Ectodermal cell (in vitro differentiated cells): ENCODE data around the gene HSPB2.
A peak's percentile ranks its signal among the peaks of the same experiment; 100 is the strongest.
"Not testable (repeated sequence)": the region's sequence is repeated elsewhere in the genome, so short reads cannot be mapped to it uniquely, and the experiment has no call there.

Source experiments
- H3K27ac ChIP-seq: 2 replicates; pipeline ENCODE4 v1.7.0; 2013; ENCODE audit warnings: mild to moderate bottlenecking, low read depth, low read length; ENCODE audit not compliant: insufficient read depth, poor library complexity, severe bottlenecking
- H3K27me3 ChIP-seq: 2 replicates; pipeline ENCODE4 v1.7.0; 2013; ENCODE audit warnings: mild to moderate bottlenecking, low read length; ENCODE audit not compliant: insufficient read depth, control insufficient read depth, poor library complexity, severe bottlenecking
- H3K36me3 ChIP-seq: one replicate; pipeline ENCODE4 v1.7.0; 2013; ENCODE audit warnings: low read length; ENCODE audit not compliant: control insufficient read depth, insufficient read depth
- H3K4me1 ChIP-seq: one replicate; pipeline ENCODE4 v1.7.0; 2013; ENCODE audit warnings: low read length; ENCODE audit not compliant: control insufficient read depth, insufficient read depth
- H3K4me3 ChIP-seq: 2 replicates; pipeline ENCODE4 v1.7.0; 2013; ENCODE audit warnings: low read depth, low read length, control low read depth; ENCODE audit not compliant: insufficient read depth
- H3K9me3 ChIP-seq: 2 replicates; pipeline ENCODE4 v1.7.0; 2013; ENCODE audit warnings: mild to moderate bottlenecking, low read length, moderate library complexity; ENCODE audit not compliant: control insufficient read depth
- WGBS, 2 experiments: methylation state at CpG; one replicate each; pipeline ENCODE4 v1.1.7; 2013; ENCODE audit warnings: missing lambda C conversion rate in 2 of 2; 5-methylcytosine and 5-hydroxymethylcytosine counted together

HSPB2 gene

DNA sequence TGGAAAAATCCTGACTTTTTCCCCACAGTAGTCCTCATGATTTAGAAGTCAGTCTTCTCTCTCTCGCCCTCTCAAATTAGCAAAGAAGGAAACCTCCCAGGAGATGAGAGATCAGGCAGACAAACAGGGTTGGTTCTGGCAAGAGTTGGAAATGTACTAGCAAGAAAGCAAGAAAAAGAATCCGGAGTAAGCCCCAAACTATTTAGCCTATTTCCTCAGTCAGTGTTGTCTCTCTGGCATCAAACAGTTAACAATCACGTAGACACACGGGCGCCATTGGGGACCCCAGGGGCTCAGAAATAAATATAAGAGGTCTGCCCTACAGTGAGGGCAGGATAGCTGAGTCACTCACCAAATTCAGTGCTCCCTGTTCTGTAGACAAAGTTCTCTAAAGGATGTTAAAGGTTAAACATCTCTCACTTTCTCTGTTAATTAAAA lies 10.8 kb downstream of the HSPB2 start:
- no peaks in the 10 kb centered on the region for H3K36me3 ChIP-seq
- H3K4me3 ChIP-seq, result no peak overlapping the region
- no peaks in the 10 kb centered on the region for H3K9me3 ChIP-seq
- peaks cover 11% of the 10 kb centered on the region for H3K4me1 ChIP-seq
- H3K27ac ChIP-seq, result no peak overlapping the region
- WGBS, 2 experiments, result 67 to 71% methylated on average over 5 of the region's 5 CpGs
- no peaks in the 10 kb centered on the region for H3K27me3 ChIP-seq

DNA sequence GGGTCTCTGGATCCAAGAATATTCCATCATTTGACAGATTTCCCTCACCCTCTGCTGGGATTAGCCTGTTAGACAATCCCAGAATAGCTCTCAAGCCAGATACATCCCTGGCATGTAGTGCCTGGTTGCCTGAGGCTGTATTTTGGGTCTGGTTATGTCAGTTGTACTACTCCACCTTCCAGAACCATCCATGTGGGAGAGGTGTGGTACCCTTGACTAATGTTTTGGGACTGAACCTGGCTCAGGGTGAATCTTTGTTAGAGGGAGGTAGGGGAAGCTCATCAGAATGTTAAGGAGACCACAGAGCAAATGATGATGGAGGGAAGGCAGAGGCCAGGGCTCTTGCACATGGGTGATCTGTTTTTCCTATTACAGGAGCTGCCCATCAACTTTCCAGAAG lies 11.4 kb downstream of the HSPB2 start:
- Histone ChIP-seq H3K27ac (no peak overlapping the region), H3K4me1 (peaks cover 11% of the 10 kb centered on the region), H3K9me3 (no peaks in the 10 kb centered on the region), H3K36me3 (no peaks in the 10 kb centered on the region), H3K4me3 (no peak overlapping the region), H3K27me3 (no peaks in the 10 kb centered on the region)

DNA sequence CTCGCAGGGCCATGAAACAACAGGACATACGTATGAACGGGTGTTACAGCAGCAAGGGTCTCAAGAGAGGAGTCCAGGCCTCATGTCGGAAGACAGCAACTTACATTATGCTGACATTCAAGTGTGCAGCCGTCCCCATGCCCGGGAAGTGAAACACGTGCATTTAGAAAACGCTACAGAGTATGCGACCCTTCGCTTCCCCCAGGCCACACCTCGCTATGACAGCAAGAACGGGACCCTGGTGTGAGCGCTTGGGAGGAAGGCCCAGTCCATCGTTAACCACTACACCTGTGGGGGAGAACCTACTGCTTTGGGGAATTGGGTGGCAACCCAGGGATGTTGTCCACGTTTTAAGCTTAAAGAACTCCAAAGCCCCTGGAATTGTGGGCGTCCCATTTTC lies 13.4 kb downstream of the HSPB2 start:
- Histone ChIP-seq H3K27ac (no peak overlapping the region), H3K4me3 (peak overlapping the region; percentile 55), H3K4me1 (peaks cover 11% of the 10 kb centered on the region), H3K9me3 (no peaks in the 10 kb centered on the region), H3K27me3 (no peaks in the 10 kb centered on the region), H3K36me3 (no peaks in the 10 kb centered on the region)
- 94 to 96% methylated on average over 16 of the region's 16 CpGs for WGBS, 2 experiments

DNA sequence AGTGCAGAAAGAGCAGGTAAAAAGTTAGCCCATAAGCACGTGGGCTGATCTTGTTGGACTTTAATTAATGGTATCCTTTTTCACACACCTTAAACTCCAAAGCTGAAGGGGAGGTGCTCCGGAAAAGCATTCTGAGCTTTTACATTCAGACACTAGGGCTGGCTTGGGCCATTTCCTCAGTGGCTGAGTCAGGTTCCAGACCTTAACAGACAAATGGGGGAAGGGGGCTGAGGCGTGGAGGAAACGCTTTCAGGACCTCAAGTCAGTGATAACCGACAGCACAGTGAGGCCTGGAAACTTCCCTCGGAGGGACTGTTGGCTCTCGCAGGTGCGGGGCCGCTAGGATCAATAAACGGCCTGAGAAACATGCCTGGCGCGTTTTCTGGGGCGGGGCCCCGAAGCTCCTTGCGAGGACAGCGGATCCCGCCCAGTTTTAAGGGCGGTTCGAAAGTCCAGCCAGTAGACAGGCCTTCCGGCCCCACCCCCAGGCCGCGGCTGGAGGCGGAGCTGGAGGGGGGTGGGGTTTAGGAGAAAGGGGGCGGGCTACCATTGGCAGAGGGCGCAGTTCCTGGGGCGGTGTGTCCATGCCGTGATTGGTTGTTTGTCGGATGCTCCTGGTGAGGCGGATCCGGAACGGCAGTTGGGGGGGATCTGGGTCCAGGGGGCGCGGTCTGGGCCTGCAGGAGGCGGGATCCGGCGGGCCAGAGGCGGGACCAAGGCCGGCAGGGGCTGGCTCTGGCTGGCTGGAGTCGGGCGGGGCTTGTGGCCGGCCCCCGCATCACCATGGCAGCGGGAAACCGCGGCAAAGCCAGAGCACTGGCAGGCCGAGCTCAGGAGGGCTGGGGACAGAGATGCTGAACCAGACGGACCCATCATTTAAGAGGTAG lies 14.2 kb downstream of the HSPB2 start:
- peaks cover 11% of the 10 kb centered on the region for H3K4me1 ChIP-seq
- WGBS, 2 experiments, result 1 to 2% methylated on average over 45 to 47 of the region's 47 CpGs
- peak overlapping the region; percentile 37 for H3K27ac ChIP-seq
- no peaks in the 10 kb centered on the region for H3K9me3 ChIP-seq
- no peaks in the 10 kb centered on the region for H3K36me3 ChIP-seq
- peak overlapping the region; percentile 55 for H3K4me3 ChIP-seq
- H3K27me3 ChIP-seq, result no peaks in the 10 kb centered on the region

DNA sequence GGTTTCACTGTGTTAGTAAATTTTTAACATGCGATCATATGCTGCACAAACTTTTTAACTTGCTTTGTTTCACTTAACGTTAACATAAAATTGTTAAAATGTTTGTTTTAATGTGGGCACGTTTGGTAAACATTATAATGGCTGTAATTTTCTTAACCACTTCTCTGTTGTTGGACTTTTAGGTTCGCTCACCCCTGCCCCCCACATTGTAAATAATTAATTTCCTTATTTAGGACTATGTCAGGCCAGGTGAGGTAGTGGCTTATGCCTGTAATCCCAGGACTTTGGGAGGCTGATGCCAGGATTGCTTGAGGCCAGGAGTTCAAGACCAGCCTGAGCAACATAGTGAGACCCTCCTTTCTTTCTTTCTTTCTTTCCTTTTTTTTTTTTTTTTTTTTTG lies 17.9 kb downstream of the HSPB2 start:
- Histone ChIP-seq H3K36me3 (no peaks in the 10 kb centered on the region), H3K27ac (no peak overlapping the region), H3K4me1 (peaks cover 18% of the 10 kb centered on the region), H3K4me3 (no peak overlapping the region), H3K9me3 (no peaks in the 10 kb centered on the region), H3K27me3 (no peaks in the 10 kb centered on the region)
- WGBS, 2 experiments, result 80 to 91% methylated on average over 1 to 4 of the region's 4 CpGs

DNA sequence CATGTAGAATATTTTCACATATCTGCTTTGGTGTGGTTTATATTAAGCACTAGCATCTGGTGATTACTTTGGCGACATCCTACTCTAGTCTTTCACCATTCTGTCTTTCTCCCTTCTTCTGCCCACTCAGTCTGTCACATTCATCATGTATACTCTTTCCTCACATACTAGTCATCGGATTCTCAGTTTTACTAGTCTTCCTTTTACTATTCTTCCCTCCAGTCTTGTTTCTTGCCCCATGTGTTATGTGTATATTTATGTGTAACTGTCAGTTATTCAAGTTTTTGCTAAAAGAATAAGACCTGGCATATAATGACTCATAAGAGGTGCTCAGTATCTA lies 20.0 kb downstream of the HSPB2 start:
- Histone ChIP-seq H3K4me3 (no peak overlapping the region), H3K27me3 (no peaks in the 10 kb centered on the region), H3K4me1 (peaks cover 21% of the 10 kb centered on the region), H3K27ac (no peak overlapping the region), H3K36me3 (no peaks in the 10 kb centered on the region), H3K9me3 (no peaks in the 10 kb centered on the region)
- 84 to 90% methylated on average over 2 of the region's 2 CpGs for WGBS, 2 experiments

DNA sequence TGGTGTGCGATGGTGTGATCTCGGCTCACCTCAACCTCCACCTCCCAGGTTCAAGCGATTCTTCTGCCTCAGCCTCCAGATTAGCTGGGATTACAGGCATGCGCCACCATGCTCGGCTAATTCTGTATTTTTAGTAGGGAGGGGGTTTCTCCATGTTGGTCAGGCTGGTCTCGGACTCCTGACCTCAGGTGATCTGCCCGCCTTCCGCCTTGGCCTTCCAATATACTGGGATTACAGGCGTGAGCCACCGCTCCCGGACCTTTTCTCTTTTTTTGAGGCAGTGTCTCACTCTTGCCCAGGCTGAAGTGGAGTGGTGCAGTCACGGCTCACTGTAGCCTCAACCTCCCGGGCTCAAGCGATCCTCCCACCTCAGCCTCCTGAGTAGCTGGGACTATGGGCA lies 20.6 kb downstream of the HSPB2 start:
- not testable (repeated sequence) for H3K36me3 ChIP-seq, H3K27ac ChIP-seq, H3K27me3 ChIP-seq, H3K9me3 ChIP-seq, H3K4me3 ChIP-seq
- WGBS, 2 experiments, result 93 to 94% methylated on average over 14 of the region's 14 CpGs
- H3K4me1 ChIP-seq, result peaks cover 27% of the 10 kb centered on the region

DNA sequence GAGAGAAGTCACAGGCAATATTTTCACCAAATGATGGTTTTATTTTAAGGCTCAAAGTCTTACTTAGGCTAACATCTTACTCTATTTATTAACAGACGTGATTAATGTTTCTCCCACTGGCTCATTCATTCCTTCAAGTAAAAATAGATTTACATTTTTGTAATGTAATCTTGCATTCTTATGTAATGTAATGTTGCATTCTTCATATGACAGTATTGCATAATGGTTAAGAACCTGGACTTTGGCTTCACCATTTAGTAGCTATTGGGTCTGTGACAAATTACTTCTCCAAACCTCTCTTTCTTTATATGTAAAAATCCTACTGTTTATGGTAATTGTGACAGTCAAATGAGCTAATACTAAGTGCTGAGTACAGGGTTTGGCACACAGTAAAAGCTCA lies 21.3 kb downstream of the HSPB2 start:
- 100% methylated on average over 1 of the region's 1 CpG; no CpG with 5 or more reads in 1 of the 2 experiments for WGBS, 2 experiments
- no peak overlapping the region for H3K27ac ChIP-seq
- peaks cover 34% of the 10 kb centered on the region for H3K4me1 ChIP-seq
- H3K27me3 ChIP-seq, result no peaks in the 10 kb centered on the region
- no peak overlapping the region for H3K4me3 ChIP-seq
- H3K36me3 ChIP-seq, result no peaks in the 10 kb centered on the region
- no peaks in the 10 kb centered on the region for H3K9me3 ChIP-seq

DNA sequence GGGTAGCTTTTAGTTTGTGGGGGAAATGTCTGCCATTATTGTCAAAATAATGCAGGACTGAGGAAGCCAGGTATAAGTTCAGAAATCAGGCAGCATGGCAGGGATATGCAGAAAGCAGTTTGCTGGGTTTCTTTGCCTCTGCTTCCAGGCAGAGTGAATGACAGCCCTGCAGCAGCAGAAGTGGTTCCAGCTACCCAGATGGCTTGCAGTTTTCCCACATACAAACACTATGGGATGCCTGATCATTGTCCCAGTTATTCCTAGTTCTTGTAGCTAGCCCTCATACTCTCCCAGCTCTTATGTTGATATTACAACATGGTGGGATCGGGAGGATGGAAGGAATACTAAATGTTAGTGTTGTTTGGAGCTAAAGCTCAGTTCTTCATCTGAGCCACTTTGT lies 21.8 kb downstream of the HSPB2 start:
- H3K27me3 ChIP-seq, result no peaks in the 10 kb centered on the region
- WGBS, 2 experiments, result 83 to 100% methylated on average over 1 of the region's 1 CpG
- H3K4me3 ChIP-seq, result no peak overlapping the region
- no peaks in the 10 kb centered on the region for H3K36me3 ChIP-seq
- H3K9me3 ChIP-seq, result no peaks in the 10 kb centered on the region
- H3K4me1 ChIP-seq, result peaks cover 35% of the 10 kb centered on the region
- no peak overlapping the region for H3K27ac ChIP-seq

DNA sequence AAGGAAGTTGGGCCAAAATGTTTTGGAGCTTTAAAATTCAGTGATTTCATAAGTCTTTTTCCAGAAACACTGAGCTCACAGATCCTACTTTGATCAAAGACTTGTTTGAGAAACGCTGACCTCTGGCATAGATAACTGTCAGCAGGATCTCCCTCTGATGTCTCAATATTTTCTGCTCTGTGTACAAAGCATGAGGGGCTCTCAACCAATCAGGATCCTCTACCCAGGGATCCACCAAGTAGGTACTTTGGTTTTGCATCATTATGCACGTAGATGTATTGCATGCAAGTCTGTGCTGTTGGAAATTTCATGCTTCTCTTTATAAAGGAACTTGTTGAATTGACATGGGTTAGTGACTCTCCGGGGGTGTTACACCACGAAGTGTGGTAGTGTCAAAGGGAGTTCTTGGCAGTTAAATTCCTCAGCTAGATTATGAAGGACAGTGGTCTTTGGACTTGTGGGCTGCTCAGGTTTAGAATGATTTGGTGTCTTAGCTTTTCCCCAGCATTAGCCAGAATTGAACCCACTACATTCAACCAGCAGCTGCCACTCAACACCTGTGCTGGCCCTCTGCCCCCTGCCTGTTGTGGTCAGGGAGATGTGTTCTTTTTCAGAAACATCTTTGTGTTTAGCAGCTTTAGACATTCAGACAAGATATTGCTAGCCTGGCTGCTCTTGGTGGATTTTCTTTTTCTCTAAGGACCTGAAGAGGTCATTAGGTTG lies 22.9 kb downstream of the HSPB2 start:
- Histone ChIP-seq H3K4me3 (no peak overlapping the region), H3K9me3 (no peaks in the 10 kb centered on the region), H3K27me3 (no peaks in the 10 kb centered on the region), H3K27ac (no peak overlapping the region), H3K4me1 (peaks cover 35% of the 10 kb centered on the region), H3K36me3 (no peaks in the 10 kb centered on the region)
- whole genome bisulfite sequencing, 2 experiments, result 75 to 89% methylated on average over 4 of the region's 4 CpGs
